NT2/D1 (cell line): Measurements from ENCODE around the gene RIMS1.

Experiments used
- SUZ12 ChIP-seq: IDR thresholded peaks from 2 replicates; pipeline ENCODE4 v1.6.1; 2011; ENCODE audit not compliant: insufficient read length, insufficient read depth; ENCODE audit errors: extremely low read depth
- YY1 ChIP-seq: IDR thresholded peaks from 2 replicates; pipeline ENCODE4 v1.6.1; 2011; ENCODE audit not compliant: insufficient read length, insufficient read depth

GRCh38 chr6:71852948-71853347, 33.4 kb upstream of the RIMS1 start:
- TF ChIP-seq SUZ12, result no peak
- no peak for TF ChIP-seq YY1
